COR-L47 (cell line): ENCODE measurements around the gene NXNL1.
A peak's percentile ranks its signal among the peaks of the same experiment; 100 is the strongest.
"Not testable (repeated sequence)": the region's sequence is repeated elsewhere in the genome, so short reads cannot be mapped to it uniquely, and the experiment has no call there.

Experiments
- DNase-seq: peaks from one replicate; lab custom pipeline; 2025; lab: John Stamatoyannopoulos, UW

The NXNL1 gene

DNA sequence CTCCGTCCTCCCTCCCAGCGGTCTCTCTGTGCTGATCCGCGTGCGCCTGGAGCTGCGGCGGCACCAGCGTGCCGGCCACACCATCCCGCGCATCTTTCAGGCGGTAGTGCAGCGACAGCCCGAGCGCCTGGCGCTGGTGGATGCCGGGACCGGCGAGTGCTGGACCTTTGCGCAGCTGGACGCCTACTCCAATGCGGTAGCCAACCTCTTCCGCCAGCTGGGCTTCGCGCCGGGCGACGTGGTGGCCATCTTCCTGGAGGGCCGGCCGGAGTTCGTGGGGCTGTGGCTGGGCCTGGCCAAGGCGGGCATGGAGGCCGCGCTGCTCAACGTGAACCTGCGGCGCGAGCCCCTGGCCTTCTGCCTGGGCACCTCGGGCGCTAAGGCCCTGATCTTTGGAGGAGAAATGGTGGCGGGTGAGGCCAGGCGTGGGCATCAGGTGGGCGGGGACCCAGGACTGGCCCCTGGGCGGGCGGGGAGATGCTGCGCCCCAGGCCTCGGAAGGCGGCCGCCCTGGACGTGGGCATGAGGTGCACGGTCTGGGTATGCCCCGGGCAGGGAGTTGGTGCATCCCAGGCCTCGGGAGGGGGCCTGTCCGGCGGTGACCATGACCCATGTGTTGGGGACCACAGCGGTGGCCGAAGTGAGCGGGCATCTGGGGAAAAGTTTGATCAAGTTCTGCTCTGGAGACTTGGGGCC is 26.0 kb upstream of the NXNL1 start:
- no peak for DNase-seq

DNA sequence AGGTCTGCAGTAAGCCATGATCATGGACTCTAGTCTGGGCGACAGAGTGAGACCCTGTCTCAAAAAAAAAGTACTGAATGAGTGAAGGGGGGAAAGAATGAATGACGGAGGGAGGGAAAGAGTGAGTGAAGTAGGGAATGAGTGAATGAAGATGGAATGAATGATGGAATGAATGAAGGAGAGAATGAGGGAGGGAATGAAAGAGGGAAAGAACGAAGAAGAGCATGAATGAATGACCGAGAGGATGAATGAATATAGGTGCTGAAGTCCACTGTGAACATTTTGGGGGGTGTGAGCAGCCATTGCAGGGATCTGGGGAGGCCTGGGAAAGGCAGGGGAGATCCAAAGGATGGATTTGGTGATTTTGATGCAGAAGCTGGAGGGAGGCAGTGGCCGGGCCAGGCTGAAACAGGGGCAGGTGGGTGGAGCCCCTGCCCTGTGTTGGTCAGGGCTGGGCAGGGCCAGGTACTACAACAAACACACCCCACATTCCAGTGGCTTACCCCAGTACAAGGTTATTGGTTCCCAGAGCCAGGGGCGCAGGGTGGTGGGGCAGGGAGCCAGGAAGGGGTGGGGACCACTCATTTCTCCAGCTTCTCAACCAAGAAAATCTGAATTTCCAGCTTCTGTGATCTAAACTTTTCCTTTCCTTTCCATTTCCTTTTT is 23.9 kb upstream of the NXNL1 start:
- no peak for DNase-seq

DNA sequence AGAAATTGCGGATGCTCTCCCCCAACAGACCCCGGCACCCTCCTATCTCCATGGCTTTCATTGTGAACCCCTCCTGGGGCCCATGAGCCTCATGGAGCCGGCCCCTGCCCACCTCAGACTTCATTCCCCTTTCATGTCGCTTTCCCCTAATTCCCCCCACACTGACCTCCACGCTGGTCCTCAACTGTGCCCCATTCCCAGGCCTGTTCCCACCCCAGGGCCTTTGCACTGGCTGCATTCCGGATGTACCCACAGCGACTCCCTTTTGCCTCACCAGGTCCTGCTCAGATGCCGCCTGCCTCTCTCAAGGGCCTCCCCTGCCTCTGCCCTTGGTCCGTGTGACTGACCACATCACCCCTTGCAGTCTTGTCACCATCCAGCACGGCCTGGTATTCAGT is 22.9 kb upstream of the NXNL1 start:
- no peak for DNase-seq

DNA sequence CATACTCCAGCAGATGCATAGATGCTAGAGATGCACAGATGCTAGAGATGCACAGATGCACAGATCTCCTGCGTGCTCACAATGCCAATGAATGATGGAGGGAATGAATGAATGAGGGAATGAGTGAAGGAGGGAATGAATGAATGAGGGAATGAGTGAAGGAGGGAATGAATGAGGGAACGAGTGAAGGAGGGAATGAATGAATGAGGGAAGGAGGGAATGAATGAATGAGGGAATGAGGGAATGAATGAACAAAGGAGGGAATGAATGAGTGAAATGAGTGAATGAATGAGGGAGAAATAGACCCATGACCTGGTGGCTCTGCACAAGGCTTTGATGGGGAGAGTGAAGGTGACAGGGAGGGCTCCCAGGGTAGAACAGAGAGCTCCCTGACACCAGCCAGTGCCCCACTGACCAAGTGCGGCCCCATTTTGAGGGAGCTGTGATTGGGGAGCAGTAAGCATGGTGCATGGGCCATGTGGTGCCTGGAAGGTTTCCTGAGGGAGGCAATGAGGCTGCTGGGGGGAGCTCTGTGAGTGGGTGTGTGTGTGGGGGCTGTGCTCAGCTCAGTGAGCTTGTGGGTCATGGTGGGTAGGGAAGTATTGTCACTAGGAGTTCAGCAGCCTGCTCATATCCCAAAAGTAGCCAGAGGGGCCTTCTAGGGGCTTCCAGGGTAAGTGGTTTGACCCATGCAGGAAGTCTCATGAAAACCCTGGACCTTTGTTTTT is 22.3 kb upstream of the NXNL1 start:
- no peak for DNase-seq

DNA sequence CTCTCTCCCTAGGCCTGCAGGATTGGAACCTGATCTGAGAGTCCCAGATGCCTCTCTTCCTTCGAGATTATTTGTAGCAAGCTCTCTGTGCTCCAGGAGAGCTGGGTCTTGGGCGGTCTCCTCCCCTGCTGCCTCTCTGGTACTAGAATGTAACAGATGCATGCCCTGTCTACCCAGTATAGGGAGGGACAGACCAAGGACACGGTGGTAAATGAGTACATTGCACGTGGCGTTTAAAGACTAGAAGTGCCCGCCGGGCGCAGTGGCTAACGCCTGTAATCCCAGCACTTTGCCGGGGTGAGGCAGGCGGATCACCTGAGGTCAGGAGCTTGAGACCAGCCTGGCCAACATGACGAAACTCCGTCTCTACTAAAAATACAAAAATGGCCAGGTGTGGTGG is 21.3 kb upstream of the NXNL1 start:
- no peak for DNase-seq

DNA sequence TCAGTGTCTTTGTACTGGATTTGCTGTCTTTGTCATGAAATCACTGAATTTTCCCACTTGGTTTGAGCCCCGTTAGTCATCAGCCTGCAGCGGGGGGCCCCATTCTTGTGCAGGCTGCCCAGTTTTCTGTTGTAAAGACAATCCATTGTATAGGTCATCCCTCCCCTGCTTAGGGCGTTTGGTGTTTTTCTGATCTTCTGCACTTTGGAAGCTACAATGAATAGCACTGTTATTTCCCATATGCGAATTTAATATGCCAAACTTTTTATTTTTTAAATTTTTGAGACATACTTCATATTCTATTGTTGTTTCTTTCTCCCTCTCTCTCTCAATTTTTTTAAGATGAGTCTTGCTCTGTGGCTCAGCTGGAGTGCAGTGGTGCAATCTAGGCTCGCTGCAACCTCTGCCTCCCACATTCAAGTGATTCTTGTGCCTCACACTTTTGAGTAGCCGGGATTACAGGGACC is 18.6 kb upstream of the NXNL1 start:
- DNase-seq: no peak

DNA sequence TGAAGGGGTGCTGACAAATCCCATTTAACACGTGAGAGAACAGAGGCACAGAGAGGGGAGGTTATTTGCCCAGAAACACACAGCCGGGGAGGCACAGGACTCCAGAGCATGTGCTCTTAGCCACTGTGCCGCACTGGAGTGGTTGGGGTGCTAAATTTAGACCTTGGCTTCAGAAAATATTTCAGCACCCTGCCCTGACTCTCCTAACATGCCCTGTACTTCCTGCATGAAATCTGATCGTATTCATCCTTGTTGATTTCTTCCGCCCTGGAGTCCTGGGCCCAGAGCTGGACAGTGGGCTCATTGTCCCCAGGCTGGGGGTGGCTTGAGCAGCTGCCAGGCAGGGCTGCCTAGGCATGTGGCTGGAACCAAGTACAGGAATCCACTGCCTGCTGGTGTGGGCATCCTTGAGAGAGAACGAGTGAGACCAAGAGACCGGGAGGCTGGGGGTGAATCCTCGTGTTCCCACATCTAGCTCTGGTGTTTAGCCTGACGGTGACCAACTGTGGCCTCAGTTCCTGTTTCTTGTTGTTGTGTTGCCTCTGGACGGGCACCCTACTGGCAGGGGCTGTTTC is 14.9 kb upstream of the NXNL1 start:
- no peak for DNase-seq

DNA sequence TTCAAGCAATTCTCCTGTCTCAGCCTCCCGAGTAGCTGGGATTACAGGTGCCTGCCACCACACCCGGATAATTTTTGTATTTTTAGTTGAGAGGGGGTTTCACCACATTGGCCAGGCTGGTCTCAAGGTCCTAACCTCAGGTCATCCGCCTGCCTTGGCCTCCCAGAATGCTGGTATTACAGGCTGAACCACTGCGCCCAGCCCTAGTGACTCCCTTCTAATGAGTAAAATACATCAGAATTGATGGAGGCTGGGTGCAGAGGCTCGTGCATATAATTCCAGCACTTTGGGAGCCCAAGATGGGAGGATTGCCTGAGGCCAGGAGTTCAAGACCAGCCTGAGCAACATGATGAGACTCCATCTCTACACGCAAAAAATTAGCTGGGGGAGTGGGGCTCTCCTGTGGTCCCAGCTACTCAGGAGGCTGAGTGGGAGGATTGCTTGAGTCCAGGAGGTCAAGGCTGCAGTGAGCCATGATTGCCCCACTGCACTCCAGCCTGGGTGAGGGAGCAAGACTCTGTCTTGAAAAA is 14.3 kb upstream of the NXNL1 start:
- DNase-seq: not testable (repeated sequence)

DNA sequence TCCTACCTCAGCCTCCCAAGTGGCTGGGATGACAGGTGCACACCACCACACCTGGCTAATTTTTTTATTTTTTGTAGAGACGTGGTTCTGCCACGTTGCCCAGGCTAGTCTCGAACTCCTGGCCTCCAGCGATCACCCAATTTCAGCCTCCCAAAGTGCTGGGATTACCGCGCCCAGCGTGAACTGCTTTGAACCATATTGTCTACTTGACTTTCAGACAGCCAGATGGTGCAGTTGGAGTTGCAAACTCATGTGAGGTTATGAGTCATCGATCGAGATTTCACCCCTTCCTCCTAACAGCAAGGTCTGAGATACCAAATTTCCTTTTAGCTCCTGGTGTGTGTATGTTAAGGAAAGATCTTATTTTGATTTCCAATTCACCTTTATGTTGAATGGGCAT is 12.3 kb upstream of the NXNL1 start:
- no peak for DNase-seq

DNA sequence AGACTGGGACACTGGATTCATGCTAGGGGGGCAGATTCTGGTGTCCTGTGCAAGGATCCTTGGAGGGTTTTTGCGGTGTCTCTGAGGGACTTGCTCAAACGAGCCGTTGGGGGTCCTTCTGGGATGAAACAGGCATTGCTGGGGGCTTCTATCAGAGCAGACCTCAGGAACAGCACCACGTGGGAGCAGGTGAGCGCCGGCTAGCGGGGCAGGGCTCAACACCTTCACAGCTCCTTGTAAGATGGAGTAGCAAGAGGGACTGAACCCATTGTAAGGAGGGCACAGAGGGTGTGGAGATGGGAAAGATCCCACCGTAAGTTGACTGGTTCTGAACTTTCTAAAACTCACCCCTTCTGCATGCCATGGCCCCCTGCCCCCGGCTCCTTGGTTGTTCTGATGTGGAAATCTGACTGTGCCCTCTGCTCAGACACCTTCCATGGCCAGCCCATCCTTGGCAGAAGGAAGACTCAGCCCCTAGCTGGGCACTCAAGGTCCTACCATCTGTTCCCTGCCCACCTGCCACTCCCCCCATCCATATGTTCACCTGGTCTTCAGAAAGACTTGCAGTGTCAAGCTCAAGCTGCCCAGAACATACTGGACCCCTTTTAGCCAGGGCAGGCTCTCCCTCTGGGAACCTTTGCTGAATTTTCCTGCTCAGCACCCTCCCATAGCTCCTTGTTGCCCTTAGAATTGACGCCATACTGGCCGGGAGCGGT is 10.8 kb upstream of the NXNL1 start:
- no peak for DNase-seq

DNA sequence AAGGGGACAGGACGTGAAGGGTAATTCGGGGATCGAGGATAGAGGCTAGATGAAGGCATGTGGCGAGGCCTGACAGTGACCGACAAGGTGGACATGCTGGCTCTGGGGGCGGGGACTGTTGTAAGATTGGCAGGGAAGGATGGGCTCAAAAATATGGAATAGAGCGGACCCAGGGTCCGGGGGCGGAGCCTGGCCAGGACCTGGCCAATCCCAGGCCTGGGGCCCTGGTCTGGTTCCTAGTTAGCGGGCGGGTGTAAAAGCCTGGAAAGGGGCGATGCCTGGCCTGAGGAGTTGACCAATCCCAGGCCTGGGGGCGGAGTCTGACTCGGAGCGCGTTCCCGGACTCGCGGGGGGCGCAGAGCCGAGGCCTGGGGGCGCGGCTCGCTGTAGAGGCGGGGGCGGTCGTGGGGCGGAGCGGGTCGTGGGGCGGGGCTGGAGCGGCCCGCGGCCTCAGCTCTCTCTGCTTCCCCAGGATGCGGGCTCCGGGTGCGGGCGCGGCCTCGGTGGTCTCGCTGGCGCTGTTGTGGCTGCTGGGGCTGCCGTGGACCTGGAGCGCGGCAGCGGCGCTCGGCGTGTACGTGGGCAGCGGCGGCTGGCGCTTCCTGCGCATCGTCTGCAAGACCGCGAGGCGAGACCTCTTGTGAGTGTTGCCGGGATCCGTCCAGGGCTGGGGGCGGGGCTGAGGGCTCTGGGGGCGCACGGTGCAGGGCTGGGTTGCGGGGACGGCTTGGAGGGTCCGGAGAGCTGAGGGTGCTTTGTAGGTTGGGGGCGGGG is 9.5 kb upstream of the NXNL1 start, which contains the start of gene SLC27A1:
Gene SLC27A1 (plus strand): TSS at position 457 of the 774 bp plus-strand sequence. CDS start 17 bp downstream, at position 474.
- peak; percentile 98 for DNase-seq

DNA sequence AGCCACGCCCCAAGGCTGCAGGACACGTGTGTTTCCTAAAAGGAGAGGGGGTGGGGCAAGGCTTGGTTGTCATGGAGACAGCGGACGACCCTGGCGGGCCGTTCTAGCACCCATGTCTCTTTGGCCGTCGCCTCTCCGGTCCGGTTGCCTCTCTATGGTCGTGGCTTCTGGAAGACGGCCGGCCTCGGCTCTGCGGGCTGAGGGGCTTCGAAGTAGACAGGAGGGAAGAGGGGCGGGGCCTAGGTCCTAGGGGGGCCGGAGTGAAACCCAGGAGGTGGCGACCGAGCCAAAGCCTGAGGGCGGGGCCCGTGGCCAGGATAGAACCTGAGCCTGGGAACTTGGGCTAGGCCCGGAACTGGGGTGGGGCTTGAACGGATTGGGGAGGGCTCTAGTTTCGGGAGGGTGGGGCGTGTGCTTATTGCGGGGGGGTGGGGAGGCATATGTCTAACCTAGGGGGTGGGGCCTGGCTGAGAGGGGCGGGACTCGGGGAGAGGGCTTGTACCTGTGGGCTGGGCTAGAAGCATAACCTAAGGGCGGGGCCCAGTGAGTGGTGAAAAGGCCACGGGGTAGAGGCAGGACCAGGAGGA is 8.8 kb upstream of the NXNL1 start:
- peak; percentile 91 for DNase-seq

DNA sequence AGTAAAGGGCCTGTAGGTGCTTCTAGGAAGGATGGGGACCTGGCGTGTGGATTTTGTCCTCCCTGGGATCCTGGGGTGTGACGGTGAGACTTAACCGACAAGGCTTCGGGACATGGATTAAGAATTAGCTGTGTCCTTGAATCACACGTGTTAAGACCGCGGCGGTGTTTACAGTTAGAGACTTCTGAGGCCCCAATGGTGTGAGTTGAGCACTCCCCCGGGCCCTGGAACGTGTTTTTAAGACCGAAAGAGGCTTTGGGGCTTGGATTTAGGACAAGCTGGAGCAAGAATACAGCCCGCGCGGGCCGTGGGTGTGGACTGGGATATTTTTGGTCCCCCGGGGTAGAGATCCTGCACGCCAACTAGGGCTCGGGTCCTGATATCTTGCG is 8.4 kb upstream of the NXNL1 start:
- DNase-seq: no peak

DNA sequence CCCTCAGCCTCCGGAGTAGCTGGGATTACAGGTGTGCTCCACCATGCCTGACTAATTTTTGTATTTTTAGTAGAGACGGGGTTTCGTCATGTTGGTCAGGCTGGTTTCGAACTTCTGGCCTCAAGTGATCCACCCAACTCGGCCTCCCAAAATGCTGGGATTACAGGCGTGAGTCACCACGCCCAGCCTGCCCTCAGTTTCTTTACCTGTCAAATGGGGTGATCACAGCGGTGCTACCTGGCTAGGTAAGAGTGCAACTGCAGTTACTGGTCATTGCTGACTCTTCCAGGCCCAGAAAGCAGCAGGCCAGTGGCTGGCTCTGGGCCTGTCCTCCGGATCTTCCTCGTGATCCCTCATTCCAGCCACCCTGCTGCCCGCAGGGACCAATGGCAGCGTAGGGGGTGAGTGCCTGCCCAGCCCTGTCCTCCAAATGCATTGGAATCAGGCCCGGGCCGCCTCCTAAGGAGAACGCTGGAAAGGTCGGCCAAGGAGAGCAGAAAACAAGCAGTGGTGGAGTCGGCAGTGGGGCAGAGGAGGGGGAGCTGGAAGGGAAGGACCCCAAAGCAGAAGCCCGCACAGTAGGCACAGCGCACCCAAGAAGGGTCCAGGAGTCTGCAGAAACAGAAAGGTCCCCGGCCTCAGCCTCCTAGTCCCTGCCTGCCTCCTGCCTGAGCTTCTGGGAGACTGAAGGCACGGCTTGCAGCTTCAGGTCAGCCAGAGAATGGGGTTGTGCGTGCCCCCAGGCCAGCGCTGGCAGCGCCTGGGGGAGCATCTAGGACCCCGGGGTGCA is 7.8 kb upstream of the NXNL1 start:
- DNase-seq: no peak

DNA sequence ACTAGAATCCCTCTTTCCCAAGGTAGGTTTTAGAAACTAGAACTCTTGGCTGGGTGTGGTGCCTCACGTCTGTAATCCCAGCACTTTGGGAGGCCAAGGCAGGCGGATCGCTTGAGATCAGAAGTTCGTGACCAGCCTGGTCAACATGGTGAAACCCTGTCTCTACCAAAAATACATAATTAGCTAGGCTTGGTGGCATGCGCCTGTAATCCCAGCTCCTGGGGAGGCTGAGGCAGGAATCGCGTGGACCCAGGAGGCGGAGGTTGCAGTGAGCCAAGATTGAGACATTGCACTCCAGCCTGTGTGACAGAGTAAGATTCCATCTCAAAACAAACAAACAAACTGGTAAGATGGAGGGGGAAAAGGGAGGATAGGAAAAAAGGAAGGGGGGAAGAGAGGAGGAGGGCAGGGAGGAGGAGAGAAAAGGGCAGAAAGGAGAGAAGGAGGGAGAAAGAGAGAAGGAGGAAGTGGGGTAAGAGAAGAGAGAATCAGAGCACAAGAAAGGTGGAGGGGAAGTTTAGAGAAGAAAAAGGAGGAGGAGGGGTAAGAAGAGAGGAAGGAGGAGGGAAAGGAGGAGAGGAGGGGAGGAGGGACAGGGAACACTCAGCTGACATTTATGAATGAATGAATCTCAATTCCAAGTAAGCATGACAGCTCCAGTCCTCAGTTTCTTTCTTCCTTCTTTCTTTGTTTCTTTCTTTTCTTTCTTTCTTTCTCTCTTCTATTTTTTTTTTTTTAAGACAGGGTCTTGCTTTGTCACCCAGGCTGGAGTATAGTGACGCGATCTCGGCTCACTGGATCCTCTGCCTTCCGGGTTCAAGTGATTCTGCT is 7.0 kb upstream of the NXNL1 start:
- DNase-seq: no peak

DNA sequence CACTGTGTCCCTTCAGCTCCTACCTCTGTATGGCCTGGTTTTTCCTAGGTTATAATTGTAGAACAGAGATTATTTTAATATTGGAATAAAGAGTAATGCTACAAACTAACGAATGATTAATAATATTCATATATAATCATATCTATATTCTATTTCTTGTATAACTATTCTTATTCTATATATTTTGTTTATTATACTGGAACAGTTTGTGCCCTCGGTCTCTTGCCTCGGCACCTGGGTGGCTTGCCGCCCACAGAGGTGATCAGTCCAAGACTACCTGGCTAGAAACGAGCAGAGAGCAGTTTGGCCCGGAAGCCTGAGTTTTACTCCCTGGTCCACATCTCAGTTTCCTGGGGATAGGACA is 5.7 kb upstream of the NXNL1 start:
- DNase-seq: no peak

DNA sequence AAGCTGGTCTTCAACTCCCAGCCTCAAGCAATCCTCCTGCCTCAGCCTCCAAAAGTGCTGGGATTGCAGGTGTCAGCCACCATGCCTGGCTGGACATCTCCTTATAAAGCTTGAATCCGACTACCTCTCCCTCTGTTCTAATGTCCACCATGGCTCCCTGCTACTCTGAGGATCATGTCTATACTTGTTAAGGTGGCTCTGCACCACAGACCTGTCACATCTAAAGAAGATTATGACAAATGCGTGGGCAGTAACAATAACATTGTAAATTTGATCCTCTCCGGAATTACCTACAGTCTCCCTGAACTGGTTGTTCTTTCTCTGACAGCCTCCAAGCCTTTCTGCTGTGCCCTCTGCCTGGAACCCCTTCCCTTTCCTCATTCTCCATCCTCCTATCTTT is 1.8 kb downstream of the NXNL1 start:
- DNase-seq: no peak

DNA sequence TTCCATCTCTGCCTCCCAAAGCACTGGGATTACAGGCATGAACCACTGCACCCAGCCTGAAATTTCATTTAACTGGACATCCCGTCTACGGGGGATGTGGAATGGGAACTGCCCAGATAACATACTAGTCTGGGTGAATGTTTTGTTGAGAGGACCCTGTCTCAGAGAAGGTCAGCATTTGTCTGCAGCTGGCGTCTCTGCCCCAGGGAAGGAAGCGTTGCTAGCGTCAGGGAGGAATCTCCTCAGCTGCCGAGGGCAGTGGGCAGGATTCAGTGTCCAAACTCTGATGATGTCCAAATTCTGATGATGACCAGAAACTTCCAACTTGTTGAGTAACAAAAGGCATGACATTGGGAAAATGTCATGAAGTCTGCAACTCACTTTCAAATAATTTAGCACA is 3.1 kb downstream of the NXNL1 start:
- DNase-seq: no peak

DNA sequence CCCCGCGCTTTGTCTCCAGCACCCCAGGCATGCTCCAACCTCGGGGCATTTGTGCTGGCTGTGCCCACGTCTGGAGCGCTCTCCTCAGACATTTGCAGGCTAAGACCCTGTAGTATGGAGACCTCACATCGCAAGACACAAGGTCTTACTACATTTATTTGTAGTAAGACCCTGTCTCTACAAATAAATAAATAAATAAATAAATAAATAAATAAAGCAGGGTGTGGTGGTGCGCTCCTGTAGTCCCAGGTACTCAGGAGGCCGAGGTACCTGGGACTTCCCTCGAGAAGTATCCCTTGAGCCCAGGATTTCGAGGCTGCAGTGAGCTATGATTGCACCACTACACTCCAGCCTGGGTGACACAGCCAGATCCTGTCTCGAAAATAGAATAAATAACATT is 4.6 kb downstream of the NXNL1 start:
- no peak for DNase-seq
